ENCODE results near the gene MTMR12.
"Not testable (repeated sequence)": the region's sequence is repeated elsewhere in the genome, so short reads cannot be mapped to it uniquely, and the experiment has no call there.

MTMR12 gene

GRCh38 chr5:32320576-32320975, 7.8 kb upstream of the MTMR12 start:
- DNase-seq (ENCODE audit: low spot score): no peak
- no peak for TF ChIP-seq CTCF (IDR thresholded peaks at IDR 0.05; ENCODE audit: borderline replicate concordance, control extremely low read depth, extremely low read depth, insufficient read depth, missing control alignments)
- in situ Hi-C loops (cut with MboI; ENCODE audit: low sequenced_read_pairs, unreplicated experiment): no loop called here

GRCh38 chr5:32319926-32320543, 7.3 kb upstream of the MTMR12 start:
- in situ Hi-C loops (cut with MboI; ENCODE audit: low sequenced_read_pairs, unreplicated experiment): no loop called here
- DNase-seq (ENCODE audit: low spot score): no peak
- TF ChIP-seq CTCF (IDR thresholded peaks at IDR 0.05; ENCODE audit: borderline replicate concordance, control extremely low read depth, extremely low read depth, insufficient read depth, missing control alignments): no peak

GRCh38 chr5:32319392-32319791, 6.7 kb upstream of the MTMR12 start:
- no peak for TF ChIP-seq CTCF (IDR thresholded peaks at IDR 0.05; ENCODE audit: borderline replicate concordance, control extremely low read depth, extremely low read depth, insufficient read depth, missing control alignments)
- in situ Hi-C loops (cut with MboI; ENCODE audit: low sequenced_read_pairs, unreplicated experiment): no loop called here
- DNase-seq (ENCODE audit: low spot score): no peak

GRCh38 chr5:32317041-32317440, 4.3 kb upstream of the MTMR12 start:
- in situ Hi-C loops (cut with MboI; ENCODE audit: low sequenced_read_pairs, unreplicated experiment): no loop called here
- no peak for DNase-seq (ENCODE audit: low spot score)
- TF ChIP-seq CTCF (IDR thresholded peaks at IDR 0.05; ENCODE audit: borderline replicate concordance, control extremely low read depth, extremely low read depth, insufficient read depth, missing control alignments): no peak

GRCh38 chr5:32315221-32316014, 2.7 kb upstream of the MTMR12 start:
- in situ Hi-C loops (cut with MboI; ENCODE audit: low sequenced_read_pairs, unreplicated experiment): no loop called here
- TF ChIP-seq CTCF (IDR thresholded peaks at IDR 0.05; ENCODE audit: borderline replicate concordance, control extremely low read depth, extremely low read depth, insufficient read depth, missing control alignments): no peak
- DNase-seq (ENCODE audit: low spot score): no peak

GRCh38 chr5:32314658-32315057, 1.9 kb upstream of the MTMR12 start:
- TF ChIP-seq CTCF (IDR thresholded peaks at IDR 0.05; ENCODE audit: borderline replicate concordance, control extremely low read depth, extremely low read depth, insufficient read depth, missing control alignments): no peak
- DNase-seq (ENCODE audit: low spot score): no peak
- in situ Hi-C loops (cut with MboI; ENCODE audit: low sequenced_read_pairs, unreplicated experiment): no loop called here

- in situ Hi-C loops (cut with MboI; ENCODE audit: low sequenced_read_pairs, unreplicated experiment); DNase-seq (ENCODE audit: low spot score): not testable (repeated sequence)
Observed at GRCh38 chr5:32314152-32314488, 1.4 kb upstream of the MTMR12 start.

Data from GM13976 (cell line).